GM10248 (cell line): ENCODE data around the gene GBE1.
A peak's percentile ranks its signal among the peaks of the same experiment; 100 is the strongest.

Experiments used
- CTCF ChIA-PET: fragments of 300-600 bp; sonication (Branson Sonifier 250); formaldehyde crosslinking; extraction: SDS; loops from one replicate; lab custom pipeline; 2021; ENCODE audit warnings: antibody characterized with exemption; lab: Yijun Ruan, JAX
- POLR2A ChIA-PET: fragments of 350-650 bp; sonication (Branson Sonifier 250); formaldehyde crosslinking; extraction: SDS; loops from one replicate; lab custom pipeline; 2020; ENCODE audit warnings: antibody characterized with exemption; lab: Yijun Ruan, JAX
- DNase-seq: peaks from one replicate; pipeline ENCODE4 v3.0.0; 2012; ENCODE audit errors: extremely low spot score
- CTCF ChIP-seq: IDR thresholded peaks from 2 replicates; pipeline ENCODE4 v1.5.1; 2012; ENCODE audit warnings: mild to moderate bottlenecking, low read depth; ENCODE audit errors: extremely low read depth, missing control alignments, control extremely low read depth

GBE1 gene

GRCh38 chr3:81788610-81789009, 27.2 kb upstream of the GBE1 start:
- peak; percentile 26 for DNase-seq
- CTCF ChIA-PET = interaction anchor here (0.9 to 1.8 kb wide), 4 partner anchors 12 to 27 kb away, joined by 3 to 5 read pairs (median 4); partner anchors contain the start of gene GBE1
- no peak for TF ChIP-seq CTCF
- POLR2A ChIA-PET = no interaction called here

- DNase-seq = no peak
- POLR2A ChIA-PET = no interaction called here
- CTCF ChIA-PET = interaction anchor here (0.9 to 1.8 kb wide), 3 partner anchors 11 to 26 kb away, joined by 3 to 5 read pairs (median 4); partner anchors contain the start of gene GBE1
- no peak for TF ChIP-seq CTCF
Observed at GRCh38 chr3:81788044-81788443, 26.6 kb upstream of the GBE1 start.

GRCh38 chr3:81782585-81782984, 21.1 kb upstream of the GBE1 start:
- POLR2A ChIA-PET = no interaction called here
- CTCF ChIA-PET = interaction anchor here (1.0 to 1.7 kb wide), 3 partner anchors 9 to 34 kb away, joined by 3 to 5 read pairs (median 3); no protein-coding TSS in a partner anchor
- no peak for TF ChIP-seq CTCF
- no peak for DNase-seq

- TF ChIP-seq CTCF = no peak
- peak; percentile 11 for DNase-seq
- POLR2A ChIA-PET = no interaction called here
- CTCF ChIA-PET = interaction anchor here (0.9 to 1.9 kb wide), 6 partner anchors 9 to 43 kb away, joined by 3 to 4 read pairs (median 4); no protein-coding TSS in a partner anchor
Observed at GRCh38 chr3:81778678-81779182, 17.3 kb upstream of the GBE1 start.

- ChIA-PET CTCF (interaction anchor here (1.4 kb wide), 1 partner anchor 12 kb away, joined by 5 read pairs; no protein-coding TSS in a partner anchor), POLR2A (interaction anchor here (0.5 to 1.5 kb wide), 3 partner anchors 13 to 1677 kb away, joined by 3 to 4 read pairs (median 3); partner anchors contain the start of gene GBE1)
- DNase-seq = no peak
- no peak for TF ChIP-seq CTCF
Observed at GRCh38 chr3:81776643-81777042, 15.2 kb upstream of the GBE1 start.

GRCh38 chr3:81770710-81771109, 9.3 kb upstream of the GBE1 start:
- ChIA-PET CTCF (interaction anchor here (1.0 to 1.2 kb wide), 3 partner anchors 8 to 10 kb away, joined by 3 to 4 read pairs (median 4); partner anchors contain the start of gene GBE1), POLR2A (no interaction called here)
- TF ChIP-seq CTCF = no peak
- no peak for DNase-seq
